GM12874 (cell line): Measurements from ENCODE around the gene OXCT1.

ENCODE experiments used
- TF ChIP-seq, protein P1 (sequence below): IDR thresholded peaks from 2 replicates; pipeline ENCODE4 v1.5.1; 2011; ENCODE audit warnings: low read depth, mild to moderate bottlenecking, control low read depth, low read length, moderate library complexity; ENCODE audit not compliant: insufficient read depth

Gene OXCT1

DNA sequence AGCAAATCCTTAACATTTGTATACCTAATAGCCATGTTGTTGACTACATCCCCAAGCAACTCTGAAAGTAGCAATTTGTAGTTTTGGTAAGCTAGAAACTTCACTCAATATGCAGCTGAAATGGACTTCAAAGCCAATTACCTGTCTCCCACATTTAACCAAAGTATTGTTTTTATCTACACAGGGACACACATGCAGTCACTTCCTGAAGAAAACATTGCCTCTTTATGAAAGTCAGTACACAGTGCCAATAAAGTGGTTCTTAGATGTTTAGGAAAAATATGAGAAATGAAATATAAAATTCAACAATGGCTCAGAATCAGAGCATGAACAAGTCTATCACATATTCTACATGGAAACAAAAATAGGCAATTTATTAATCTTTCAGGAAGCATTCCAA lies 49.2 kb downstream of the OXCT1 start:
- TF ChIP-seq, protein P1, sequence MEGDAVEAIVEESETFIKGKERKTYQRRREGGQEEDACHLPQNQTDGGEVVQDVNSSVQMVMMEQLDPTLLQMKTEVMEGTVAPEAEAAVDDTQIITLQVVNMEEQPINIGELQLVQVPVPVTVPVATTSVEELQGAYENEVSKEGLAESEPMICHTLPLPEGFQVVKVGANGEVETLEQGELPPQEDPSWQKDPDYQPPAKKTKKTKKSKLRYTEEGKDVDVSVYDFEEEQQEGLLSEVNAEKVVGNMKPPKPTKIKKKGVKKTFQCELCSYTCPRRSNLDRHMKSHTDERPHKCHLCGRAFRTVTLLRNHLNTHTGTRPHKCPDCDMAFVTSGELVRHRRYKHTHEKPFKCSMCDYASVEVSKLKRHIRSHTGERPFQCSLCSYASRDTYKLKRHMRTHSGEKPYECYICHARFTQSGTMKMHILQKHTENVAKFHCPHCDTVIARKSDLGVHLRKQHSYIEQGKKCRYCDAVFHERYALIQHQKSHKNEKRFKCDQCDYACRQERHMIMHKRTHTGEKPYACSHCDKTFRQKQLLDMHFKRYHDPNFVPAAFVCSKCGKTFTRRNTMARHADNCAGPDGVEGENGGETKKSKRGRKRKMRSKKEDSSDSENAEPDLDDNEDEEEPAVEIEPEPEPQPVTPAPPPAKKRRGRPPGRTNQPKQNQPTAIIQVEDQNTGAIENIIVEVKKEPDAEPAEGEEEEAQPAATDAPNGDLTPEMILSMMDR: no peak

DNA sequence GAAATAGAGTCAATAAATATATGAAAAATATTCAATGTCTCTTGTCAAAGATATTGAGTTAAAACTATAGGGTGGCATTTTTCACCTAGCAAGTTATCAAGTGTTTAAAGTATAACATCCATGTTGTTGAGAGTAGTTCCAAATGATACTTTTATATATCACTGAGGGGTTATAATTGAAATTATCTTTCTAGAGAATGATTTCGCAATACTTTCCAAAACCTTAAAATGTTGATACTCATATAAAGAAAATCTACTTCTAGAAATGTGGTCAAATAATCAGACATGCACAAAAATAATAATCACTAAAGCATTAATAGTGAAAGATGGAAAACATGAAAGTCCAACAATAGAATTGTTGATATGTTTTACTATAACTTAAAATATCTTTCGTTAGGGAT lies 50.1 kb downstream of the OXCT1 start:
- TF ChIP-seq, protein P1: no peak

DNA sequence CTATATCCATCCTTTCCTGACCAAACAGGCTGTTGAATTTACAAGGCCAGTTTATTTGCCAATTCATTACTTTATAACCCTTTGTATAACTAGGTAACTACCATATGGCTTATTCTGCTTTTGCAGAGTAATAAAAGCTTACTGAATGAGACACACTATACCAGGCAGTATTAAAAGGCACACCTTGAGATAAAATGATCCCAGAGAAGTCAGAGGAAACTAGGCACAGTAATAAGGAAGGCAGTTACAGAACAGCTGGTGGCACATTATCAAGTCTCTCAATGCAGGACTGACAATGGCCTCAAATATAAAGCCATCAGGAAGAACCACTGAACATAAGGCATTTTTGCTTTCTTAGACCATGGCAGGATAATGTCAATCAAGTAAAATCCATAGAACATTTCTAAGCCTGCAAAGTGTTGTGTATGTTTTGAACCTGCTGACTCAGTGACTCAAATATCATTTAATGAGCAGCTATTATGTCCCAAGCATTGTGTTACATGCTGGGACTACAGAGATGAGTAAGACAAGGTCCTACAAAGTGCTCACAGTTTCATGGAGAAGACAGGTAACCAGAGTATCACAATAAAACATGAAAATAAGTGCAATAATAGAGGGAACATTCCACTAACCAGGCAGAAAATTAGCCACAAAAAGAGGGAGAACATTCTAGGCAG lies 52.5 kb downstream of the OXCT1 start:
- TF ChIP-seq, protein P1: no peak

- TF ChIP-seq, protein P1: no peak
Observed at GRCh38 chr5:41815663-41816229, 54.5 kb downstream of the OXCT1 start.

DNA sequence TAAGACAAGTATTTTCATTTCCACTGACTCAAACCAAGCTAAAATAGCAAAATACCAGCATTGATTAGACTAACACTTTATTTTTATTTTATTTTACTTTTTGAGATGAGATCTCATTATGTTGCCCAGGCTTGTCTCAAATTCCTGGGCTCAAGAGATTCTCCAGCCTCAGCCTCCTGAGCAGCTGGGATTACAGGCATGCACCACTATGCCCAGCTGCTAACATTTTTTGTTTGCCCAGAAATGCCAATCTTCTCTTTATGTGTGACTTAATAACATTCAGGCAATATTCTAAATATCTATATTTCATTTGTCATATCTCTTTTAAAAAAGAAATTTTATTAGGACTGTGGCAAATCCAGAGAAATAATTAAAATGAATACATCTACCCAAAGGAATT lies 55.0 kb downstream of the OXCT1 start:
- TF ChIP-seq, protein P1: no peak

DNA sequence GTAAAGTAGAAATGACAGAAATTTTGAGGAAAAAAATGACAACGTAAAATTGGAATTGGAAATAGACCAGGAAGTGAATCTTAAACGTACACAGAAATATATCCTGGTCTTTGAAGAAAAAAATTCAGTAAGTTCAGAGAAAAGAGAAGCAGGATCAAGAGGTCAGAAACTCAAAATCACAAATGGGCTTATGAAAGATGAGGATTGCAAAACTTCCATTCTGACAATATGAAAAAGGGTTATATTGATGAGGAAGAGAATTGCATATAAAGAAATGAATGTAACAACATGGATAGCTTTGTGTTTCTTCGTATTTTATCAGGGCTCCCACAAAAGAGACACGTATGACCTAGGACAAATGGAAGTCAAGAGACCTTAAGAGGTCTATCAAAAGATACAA lies 58.1 kb downstream of the OXCT1 start:
- TF ChIP-seq, protein P1: no peak

DNA sequence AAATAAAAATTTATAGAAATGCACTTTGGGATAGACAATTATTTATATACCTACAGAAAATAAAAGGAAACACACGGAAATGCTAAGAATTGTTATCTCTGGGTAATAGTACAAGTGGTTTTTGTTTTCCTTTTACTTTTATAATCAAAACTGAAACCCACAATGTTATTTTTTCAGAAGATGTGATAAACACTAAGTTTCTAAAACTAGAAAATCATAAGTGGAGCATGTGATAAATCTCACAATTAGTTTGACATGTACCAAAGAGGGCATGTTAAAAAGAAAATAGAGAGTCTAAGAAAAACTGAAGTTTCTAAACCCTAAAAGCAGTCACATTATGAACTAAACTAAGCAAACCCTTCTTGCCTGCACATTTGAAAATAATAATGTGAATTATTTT lies 61.1 kb downstream of the OXCT1 start:
- TF ChIP-seq, protein P1: no peak
